Glomerular visceral epithelial cell (primary cell): Measurements from ENCODE around the gene AZU1.
"Not testable (repeated sequence)": the region's sequence is repeated elsewhere in the genome, so short reads cannot be mapped to it uniquely, and the experiment has no call there.

Experiments
- DNase-seq: peaks from one replicate; pipeline ENCODE4 v3.0.0-alpha.2; 2016; ENCODE audit errors: extremely low spot score

The AZU1 gene

GRCh38 chr19:829129-829758, 1.6 kb downstream of the AZU1 start:
- DNase-seq: no peak

- no peak for DNase-seq
These were observed 4.1 kb downstream of the AZU1 start for GRCh38 chr19:831407-832369.

- no peak for DNase-seq
These were observed 6.6 kb downstream of the AZU1 start for GRCh38 chr19:834216-834615.

GRCh38 chr19:835210-835810, 7.7 kb downstream of the AZU1 start:
- no peak for DNase-seq

- no peak for DNase-seq
These were observed 13.0 kb downstream of the AZU1 start, which contains the start of gene PRTN3 for GRCh38 chr19:840519-841206. TSS of gene PRTN3 (plus strand) at chr19:840999. CDS start at chr19:841009, 10 bp downstream.

GRCh38 chr19:842802-843179, 15.2 kb downstream of the AZU1 start:
- DNase-seq: not testable (repeated sequence)

- no peak for DNase-seq
These were observed 15.7 kb downstream of the AZU1 start for GRCh38 chr19:843180-843835.

- no peak for DNase-seq
These were observed 16.4 kb downstream of the AZU1 start for GRCh38 chr19:843836-844545.

- DNase-seq: no peak
These were observed 16.9 kb downstream of the AZU1 start for GRCh38 chr19:844546-844971.

GRCh38 chr19:845707-846521, 18.3 kb downstream of the AZU1 start:
- DNase-seq: no peak

- DNase-seq: no peak
These were observed 20.8 kb downstream of the AZU1 start for GRCh38 chr19:848386-848921.

- not testable (repeated sequence) for DNase-seq
These were observed 21.6 kb downstream of the AZU1 start for GRCh38 chr19:849195-849594.

GRCh38 chr19:850221-850978, 22.8 kb downstream of the AZU1 start:
- peak; percentile 66 for DNase-seq

GRCh38 chr19:850979-851335, 23.3 kb downstream of the AZU1 start:
- DNase-seq: no peak

- DNase-seq: no peak
These were observed 24.7 kb downstream of the AZU1 start, which contains the start of gene ELANE for GRCh38 chr19:852136-853013. TSS of gene ELANE (plus strand) at chr19:852303. CDS start at chr19:852329, 26 bp downstream.

- DNase-seq: no peak
These were observed 25.5 kb downstream of the AZU1 start for GRCh38 chr19:853014-853585.

- not testable (repeated sequence) for DNase-seq
These were observed 26.1 kb downstream of the AZU1 start for GRCh38 chr19:853614-854220.
